ENCODE measurements around the gene STMN3. TPM values are rescaled to one million over a fixed set of nuclear protein-coding genes. Genes with fewer than 3 reads are reported as not detected.

Gene STMN3
- total RNA-seq, 4 donors from 2014 or later: 14.2 to 20.7 (median 17.0) TPM

DNA sequence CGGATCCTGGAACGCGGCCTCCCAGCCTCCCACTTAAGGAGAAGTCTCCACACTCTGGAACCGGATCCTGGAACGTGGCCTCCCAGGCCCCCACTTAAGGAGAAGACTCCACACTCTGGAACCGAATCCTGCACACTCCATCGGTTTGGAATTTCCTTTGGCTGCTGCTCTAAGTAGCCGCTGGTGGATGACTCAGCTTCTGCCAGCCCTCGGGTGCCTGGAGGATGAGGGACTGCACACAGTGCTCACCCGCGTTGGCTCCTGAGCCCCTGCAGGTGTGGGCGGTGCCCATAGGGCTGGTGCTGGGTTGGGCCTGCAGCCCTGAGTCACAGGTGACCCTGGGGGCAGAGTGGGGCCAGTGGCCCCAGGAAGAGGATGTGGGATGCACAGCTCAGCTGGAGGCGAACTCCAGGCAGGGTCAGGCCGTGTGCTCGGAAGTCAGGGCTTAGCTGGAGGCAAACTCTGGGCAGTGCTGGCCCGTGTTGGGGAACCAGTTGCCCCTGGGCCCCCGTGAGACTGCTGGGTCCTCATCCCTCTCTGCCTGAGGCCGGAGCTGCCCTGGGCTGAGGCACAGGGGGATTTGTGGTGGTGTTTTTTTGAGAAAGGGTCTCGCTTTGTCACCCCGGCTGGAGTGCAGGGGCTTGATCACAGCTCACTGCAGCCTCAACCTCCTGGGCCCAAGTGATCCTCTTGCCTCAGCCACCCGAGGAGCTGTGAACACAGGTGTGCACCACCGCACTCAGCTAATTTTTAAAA lies 29.3 kb upstream of the STMN3 start:
- Histone ChIP-seq H3K27me3 (no peaks in the 10 kb centered on the region), H3K36me3 (peaks cover 25% of the 10 kb centered on the region), H3K4me3 (no peak overlapping the region), H3K9me3 (no peaks in the 10 kb centered on the region), H3K4me1 (peaks cover 54% of the 10 kb centered on the region), H3K27ac (peak overlapping the region; percentile 84)
- 3% methylated on average over 7 of the region's 22 CpGs for WGBS
- TF ChIP-seq POLR2AphosphoS5 (IDR thresholded peaks at IDR 0.05) (peak in 2 of 3 donors; percentile 53 to 54), POLR2A (IDR thresholded peaks at IDR 0.05) (no peak)
- DNase-seq (ENCODE audit: low spot score in 2 of 2): peak in 1 of 2 donors; percentile 83

DNA sequence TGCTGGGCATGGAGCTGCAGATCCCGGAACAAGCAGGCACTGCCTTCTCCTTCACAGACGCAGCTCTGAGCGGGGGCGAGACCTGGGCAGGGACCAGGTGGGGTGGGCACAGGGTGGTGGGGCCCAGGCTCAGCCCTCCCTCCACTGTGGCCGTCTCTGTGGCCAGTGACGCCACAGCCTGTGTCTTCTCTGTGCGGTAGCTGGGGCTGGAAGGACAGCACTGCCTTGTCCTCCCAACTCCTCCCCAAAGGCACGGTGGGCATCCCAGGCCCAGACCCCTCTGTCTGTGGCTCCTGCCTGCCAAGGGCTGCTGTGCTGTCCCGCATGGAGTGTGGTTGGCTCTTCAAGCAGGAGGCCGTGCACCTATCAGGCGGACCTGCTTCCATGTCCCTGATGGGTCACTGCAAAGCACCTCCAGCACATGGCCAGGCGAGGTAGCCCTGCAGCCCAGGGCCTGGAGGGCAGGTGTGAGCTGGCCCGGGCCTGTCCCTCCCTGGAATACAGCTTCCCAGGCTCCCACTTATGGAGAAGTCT lies 28.5 kb upstream of the STMN3 start:
- WGBS: 93% methylated on average over 7 of the region's 13 CpGs
- TF ChIP-seq POLR2A (IDR thresholded peaks at IDR 0.05) (no peak), EP300 (IDR thresholded peaks at IDR 0.05) (no peak), CTCF (IDR thresholded peaks at IDR 0.05) (no peak), POLR2AphosphoS5 (IDR thresholded peaks at IDR 0.05) (no peak)
- Histone ChIP-seq H3K36me3 (peaks cover 25% of the 10 kb centered on the region), H3K27me3 (no peaks in the 10 kb centered on the region), H3K4me1 (peaks cover 45% of the 10 kb centered on the region), H3K9me3 (no peaks in the 10 kb centered on the region), H3K4me3 (no peak overlapping the region), H3K27ac (peak overlapping the region; percentile 58)
- DNase-seq (ENCODE audit: low spot score in 2 of 2): no peak

DNA sequence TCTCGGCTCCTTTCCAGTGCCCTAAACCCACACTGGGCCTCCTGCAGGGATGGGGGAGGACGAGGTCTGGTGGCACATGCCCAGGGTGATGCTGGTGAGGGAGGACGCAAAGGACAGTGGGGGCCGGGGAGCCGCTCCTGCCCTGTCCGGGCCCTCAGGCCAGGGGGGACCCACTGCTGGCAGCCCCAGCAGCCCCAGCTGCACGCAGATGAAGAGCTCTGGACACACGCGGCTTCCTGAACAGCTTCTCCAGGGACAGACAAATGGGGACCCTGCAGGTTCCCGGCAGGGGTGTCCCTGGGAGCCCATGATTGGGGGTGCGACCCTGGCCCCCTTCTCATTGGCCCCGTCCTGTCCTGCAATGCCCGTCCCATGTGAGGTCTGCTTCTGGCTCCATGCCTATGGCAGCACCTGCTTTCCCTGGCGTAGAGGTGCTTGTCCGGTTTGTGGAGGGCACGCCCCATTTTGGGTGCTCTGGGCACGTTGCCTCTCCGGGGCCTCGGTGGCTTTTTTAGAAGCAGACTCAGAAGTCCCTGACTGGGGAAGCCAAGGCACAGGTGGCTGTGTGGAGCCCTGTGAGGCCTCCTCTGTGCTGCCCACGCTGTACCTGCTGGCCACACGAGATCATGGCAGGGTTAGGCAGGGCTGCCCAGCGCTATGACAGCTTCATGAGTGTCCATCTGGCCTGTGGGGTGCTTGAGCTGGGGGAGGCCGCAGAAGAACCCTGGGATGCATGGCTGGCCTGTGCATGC lies 27.8 kb upstream of the STMN3 start:
- H3K9me3 ChIP-seq: no peaks in the 10 kb centered on the region
- WGBS: 91% methylated on average over 14 of the region's 23 CpGs
- TF ChIP-seq EP300 (IDR thresholded peaks at IDR 0.05) (no peak), POLR2A (IDR thresholded peaks at IDR 0.05) (no peak), POLR2AphosphoS5 (IDR thresholded peaks at IDR 0.05) (no peak), CTCF (IDR thresholded peaks at IDR 0.05) (no peak)
- H3K36me3 ChIP-seq: peaks cover 31% of the 10 kb centered on the region
- no peak for DNase-seq (ENCODE audit: low spot score in 2 of 2)
- peaks cover 39% of the 10 kb centered on the region for H3K4me1 ChIP-seq
- no peaks in the 10 kb centered on the region for H3K27me3 ChIP-seq
- H3K4me3 ChIP-seq: no peak overlapping the region
- no peak overlapping the region for H3K27ac ChIP-seq

DNA sequence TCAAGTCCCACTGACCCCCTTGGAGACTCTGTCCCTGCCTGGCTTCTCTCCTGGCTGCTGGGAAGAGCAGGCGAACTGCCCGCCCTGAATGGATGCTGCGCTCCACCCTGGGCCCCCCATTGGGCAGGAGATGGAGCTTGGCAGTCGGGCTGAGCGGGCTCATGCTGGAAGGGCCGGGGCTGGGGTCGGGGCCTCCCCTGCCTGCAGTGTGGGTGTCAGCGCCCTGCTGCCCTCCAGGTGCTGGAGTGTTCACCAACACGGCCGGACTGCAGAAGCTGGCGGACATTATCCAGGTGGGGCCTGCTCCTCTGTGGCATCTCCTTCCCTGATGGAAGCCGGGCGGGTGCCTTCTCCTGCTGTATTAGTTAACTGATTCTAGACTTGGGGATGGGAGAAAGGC lies 27.2 kb upstream of the STMN3 start:
- no peaks in the 10 kb centered on the region for H3K27me3 ChIP-seq
- H3K9me3 ChIP-seq: no peaks in the 10 kb centered on the region
- whole genome bisulfite sequencing: 93% methylated on average over 3 of the region's 13 CpGs
- H3K4me3 ChIP-seq: no peak overlapping the region
- H3K4me1 ChIP-seq: peaks cover 33% of the 10 kb centered on the region
- peaks cover 37% of the 10 kb centered on the region for H3K36me3 ChIP-seq
- no peak overlapping the region for H3K27ac ChIP-seq
- no peak for DNase-seq (ENCODE audit: low spot score in 2 of 2)
- TF ChIP-seq POLR2AphosphoS5 (IDR thresholded peaks at IDR 0.05): no peak
- no peak for TF ChIP-seq POLR2A (IDR thresholded peaks at IDR 0.05)
- TF ChIP-seq CTCF (IDR thresholded peaks at IDR 0.05): no peak
- TF ChIP-seq EP300 (IDR thresholded peaks at IDR 0.05): no peak

- Histone ChIP-seq H3K36me3 (peaks cover 41% of the 10 kb centered on the region), H3K4me3 (no peak overlapping the region), H3K27me3 (no peaks in the 10 kb centered on the region), H3K4me1 (peaks cover 31% of the 10 kb centered on the region), H3K9me3 (no peaks in the 10 kb centered on the region), H3K27ac (no peak overlapping the region)
- DNase-seq (ENCODE audit: low spot score in 2 of 2): no peak
- WGBS: 65% methylated on average over 13 of the region's 19 CpGs
- no peak for TF ChIP-seq EP300 (IDR thresholded peaks at IDR 0.05)
- TF ChIP-seq CTCF (IDR thresholded peaks at IDR 0.05): no peak
- no peak for TF ChIP-seq POLR2AphosphoS5 (IDR thresholded peaks at IDR 0.05)
- TF ChIP-seq POLR2A (IDR thresholded peaks at IDR 0.05): no peak
Measured at GRCh38 chr20:63679799-63680305, 26.6 kb upstream of the STMN3 start.
